GM18511 (cell line): ENCODE measurements around the gene CKAP5.
"Not testable (repeated sequence)": the region's sequence is repeated elsewhere in the genome, so short reads cannot be mapped to it uniquely, and the experiment has no call there.

ENCODE experiments used
- ATAC-seq: cut with Tn5 transposase; IDR thresholded peaks from one replicate; pipeline ENCODE4 v1.9.1; 2021; ENCODE audit warnings: mild to moderate bottlenecking, moderate library complexity; ENCODE audit not compliant: unreplicated experiment

The CKAP5 gene

GRCh38 chr11:46728659-46729040 lies 117.4 kb downstream of the CKAP5 start:
- ATAC-seq: no peak

GRCh38 chr11:46727952-46728658 lies 118.0 kb downstream of the CKAP5 start:
- ATAC-seq: no peak

GRCh38 chr11:46726206-46726862 lies 119.7 kb downstream of the CKAP5 start:
- no peak for ATAC-seq

DNA sequence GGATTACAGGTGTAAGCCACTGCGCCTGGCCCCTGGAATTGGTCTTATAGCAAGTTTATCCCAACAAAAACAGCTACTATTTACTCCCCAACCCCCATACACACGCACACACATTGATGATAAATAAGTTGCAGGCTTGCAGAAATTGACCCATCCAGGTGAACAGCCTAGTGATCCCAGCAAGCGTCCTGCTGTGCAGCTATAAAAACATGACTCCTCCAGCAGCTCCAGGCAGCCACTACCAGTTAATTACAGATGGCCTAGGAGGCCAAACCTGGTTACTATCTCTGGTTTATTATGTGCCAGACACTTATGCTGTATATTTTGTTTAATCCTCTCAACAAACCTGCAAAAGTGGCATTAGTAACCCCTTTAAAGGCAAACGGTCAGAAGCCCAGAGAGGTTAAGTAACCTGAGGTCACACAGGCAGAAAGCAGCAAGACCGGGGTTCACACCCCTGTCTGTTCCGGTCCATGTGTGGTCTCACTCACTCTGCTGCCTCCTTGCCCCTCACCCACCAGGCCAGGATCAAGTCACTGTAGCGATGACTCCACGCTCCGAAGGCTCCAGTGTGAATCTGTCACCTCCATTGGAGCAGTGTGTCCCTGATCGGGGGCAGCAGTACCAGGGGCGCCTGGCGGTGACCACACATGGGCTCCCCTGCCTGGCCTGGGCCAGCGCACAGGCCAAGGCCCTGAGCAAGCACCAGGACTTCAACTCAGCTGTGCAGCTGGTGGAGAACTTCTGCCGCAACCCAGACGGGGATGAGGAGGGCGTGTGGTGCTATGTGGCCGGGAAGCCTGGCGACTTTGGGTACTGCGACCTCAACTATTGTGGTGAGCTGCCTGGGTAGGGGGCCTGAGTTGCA lies 120.5 kb downstream of the CKAP5 start:
- ATAC-seq: no peak

DNA sequence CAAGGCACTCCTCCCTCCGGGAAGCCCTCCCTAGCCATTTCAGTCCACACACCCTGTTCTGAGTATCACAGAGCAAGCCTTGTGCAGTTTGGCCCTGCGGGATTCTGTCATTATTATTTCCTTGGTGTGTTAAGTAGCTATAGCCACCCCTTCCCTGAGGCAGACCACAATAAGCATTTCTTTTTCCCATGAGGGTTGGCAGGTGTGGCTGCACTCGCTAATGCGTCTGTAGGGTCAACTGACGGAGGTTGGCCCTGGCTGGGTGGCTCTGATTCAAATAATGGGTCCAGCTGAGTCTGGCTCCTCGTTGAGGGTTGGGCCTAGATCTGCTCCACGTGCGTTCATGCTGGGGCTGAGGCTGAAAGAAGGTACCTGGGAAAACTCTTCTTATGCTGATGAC lies 122.0 kb downstream of the CKAP5 start:
- no peak for ATAC-seq

- no peak for ATAC-seq
These were observed 122.8 kb downstream of the CKAP5 start for GRCh38 chr11:46723359-46723680.

DNA sequence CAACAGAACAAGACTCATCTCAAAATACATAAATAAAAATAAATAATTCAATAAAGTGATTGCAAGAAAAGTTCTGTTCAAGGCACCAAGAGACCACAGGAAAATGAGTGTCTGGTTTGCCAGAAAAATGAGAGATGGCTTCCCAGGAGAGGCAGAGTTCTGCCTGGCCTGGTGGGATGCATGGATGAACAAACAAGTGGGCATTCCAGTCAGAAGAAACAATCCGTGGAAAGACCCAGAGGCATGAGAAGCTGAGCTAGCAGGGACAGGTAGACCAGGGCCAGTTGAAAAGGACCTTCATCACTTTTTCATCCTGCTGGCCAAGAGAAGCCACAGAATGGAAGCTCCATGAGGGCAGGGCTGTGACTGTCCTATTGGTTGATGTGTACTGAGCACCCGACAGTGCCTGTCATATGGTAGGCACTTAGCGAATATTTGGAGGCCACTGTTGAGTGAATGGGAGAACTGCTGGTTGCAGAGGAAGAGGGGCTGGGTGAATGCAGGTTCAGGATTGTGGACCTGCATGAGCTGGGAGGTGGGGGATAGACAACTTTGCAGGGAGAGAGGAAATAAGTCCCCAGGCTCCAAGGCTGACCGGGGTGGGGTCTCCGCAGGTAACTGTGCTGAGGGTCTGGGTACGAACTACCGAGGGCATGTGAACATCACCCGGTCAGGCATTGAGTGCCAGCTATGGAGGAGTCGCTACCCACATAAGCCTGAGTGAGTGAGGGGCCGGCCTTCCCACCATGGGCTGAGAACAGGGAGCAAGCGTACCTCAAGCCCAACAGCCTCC lies 123.3 kb downstream of the CKAP5 start:
- ATAC-seq: no peak

DNA sequence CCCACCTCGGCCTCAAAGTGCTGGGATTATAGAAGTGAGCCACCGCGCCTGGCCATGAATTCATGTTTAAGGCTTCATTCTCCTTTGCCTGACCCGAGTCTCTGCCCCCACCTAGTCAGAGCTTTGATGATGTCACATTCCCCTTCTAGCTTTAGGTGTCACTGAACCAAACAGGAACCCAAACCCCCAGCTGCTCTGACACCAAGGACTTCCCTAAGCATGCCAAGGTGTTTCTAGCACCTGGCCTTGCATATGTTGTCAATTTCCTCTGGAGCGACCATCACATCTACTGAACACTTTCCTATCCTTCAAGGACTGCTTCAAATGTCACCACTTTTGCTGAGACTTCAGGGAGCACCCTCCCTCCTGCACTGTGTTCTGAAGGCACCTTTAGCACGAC lies 124.8 kb downstream of the CKAP5 start:
- ATAC-seq: no peak

DNA sequence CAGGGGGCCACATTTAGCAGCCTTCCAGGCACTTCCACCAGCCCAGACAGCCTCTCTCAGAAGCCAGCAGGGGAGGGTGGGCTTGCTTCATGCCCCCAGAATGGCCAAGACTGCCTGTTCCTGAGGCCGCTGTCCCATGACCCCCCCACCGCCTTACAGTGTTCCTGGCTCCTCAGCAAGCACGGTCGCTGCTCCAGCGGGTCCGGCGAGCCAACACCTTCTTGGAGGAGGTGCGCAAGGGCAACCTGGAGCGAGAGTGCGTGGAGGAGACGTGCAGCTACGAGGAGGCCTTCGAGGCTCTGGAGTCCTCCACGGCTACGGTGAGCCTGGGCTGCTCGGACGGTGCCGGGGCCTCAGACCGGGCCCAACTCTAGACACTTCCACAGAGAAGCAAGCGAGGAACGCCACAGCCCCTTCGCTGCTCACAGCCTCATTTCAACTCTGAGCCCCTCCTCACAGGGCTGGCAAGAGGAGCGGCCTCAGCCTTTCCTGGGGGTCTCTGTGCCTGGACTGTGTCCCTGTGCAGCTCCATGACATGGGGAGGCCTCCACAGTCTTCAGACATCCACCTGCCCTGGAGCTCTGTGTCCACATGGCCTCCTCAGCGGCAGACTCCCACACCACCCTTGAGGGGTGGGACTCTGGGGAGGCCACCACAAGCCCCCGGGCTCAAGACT lies 126.4 kb downstream of the CKAP5 start:
- no peak for ATAC-seq

GRCh38 chr11:46719048-46719542 lies 127.0 kb downstream of the CKAP5 start, which contains the start of gene F2:
TSS of gene F2 (plus strand) at chr11:46719213. CDS start at chr11:46719236, 23 bp downstream.
- no peak for ATAC-seq

- ATAC-seq: no peak
These were observed 127.7 kb downstream of the CKAP5 start for GRCh38 chr11:46718155-46719019.

DNA sequence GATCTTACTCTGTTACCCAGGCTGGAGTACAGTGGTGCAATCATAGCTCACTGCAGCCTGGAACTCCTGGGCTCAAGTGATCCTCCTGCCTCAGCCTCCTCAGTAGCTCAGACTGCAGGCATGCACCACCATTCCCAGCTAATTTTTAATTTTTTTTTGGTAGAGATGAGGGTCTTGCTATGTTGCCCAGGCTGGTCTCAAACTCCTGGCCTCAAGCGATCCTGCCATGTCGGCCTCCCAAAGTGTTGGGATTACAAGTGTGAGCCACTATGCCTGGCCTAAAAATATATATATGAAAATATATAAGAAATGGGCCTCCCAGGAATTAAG lies 128.3 kb downstream of the CKAP5 start:
- ATAC-seq: not testable (repeated sequence)

- ATAC-seq: no peak
These were observed 133.1 kb downstream of the CKAP5 start for GRCh38 chr11:46712874-46713576.

GRCh38 chr11:46711303-46711702 lies 134.8 kb downstream of the CKAP5 start:
- ATAC-seq: no peak

GRCh38 chr11:46710821-46711269 lies 135.2 kb downstream of the CKAP5 start:
- no peak for ATAC-seq

DNA sequence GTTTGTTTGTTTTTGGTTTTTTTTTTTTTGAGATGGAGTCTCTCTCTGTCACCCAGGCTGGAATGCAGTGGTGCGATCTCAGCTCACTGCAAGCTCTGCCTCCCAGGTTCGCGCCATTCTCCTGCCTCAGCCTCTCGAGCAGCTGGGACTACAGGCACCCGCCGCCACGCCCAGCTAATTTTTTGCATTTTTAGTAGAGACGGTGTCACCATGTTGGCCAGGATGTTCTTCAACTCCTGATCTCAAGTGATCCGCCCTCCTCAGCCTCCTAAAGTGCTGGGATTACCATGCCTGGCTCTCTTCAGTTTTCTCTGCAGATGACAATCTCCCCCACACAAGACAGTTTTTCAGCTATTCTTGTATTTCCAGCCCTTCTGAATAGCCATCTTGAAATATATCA lies 136.7 kb downstream of the CKAP5 start:
- not testable (repeated sequence) for ATAC-seq

GRCh38 chr11:46706886-46707285 lies 139.2 kb downstream of the CKAP5 start:
- ATAC-seq: no peak

GRCh38 chr11:46705070-46705688 lies 140.9 kb downstream of the CKAP5 start:
- no peak for ATAC-seq
